Esophagus (tissue), 2 donors: ENCODE measurements around the gene STAP2. TPM values are rescaled to one million over a fixed set of nuclear protein-coding genes. Genes with fewer than 3 reads are reported as not detected.

Experiments used
- H3K27ac ChIP-seq, 2 donors: one replicate each; pipeline ENCODE4 v1.5.1; 2013; ENCODE audit warnings: low read depth in 2 of 2, mild to moderate bottlenecking in 2 of 2, inconsistent platforms in 1 of 2, low read length in 1 of 2, moderate library complexity in 1 of 2
- H3K27me3 ChIP-seq, 2 donors: one replicate each; pipeline ENCODE4 v1.6.1; 2013; ENCODE audit warnings: low read length in 2 of 2, control low read depth in 1 of 2, mild to moderate bottlenecking in 1 of 2; ENCODE audit not compliant: insufficient read depth in 2 of 2, control insufficient read depth in 1 of 2
- H3K36me3 ChIP-seq, 2 donors: one replicate each; pipeline ENCODE4 v1.6.1; 2013; ENCODE audit warnings: low read length in 1 of 2; ENCODE audit not compliant: control insufficient read depth in 2 of 2, insufficient read depth in 2 of 2
- H3K4me1 ChIP-seq, 2 donors: one replicate each; pipeline ENCODE4 v1.6.1; 2013; ENCODE audit warnings: low read length in 1 of 2; ENCODE audit not compliant: control insufficient read depth in 2 of 2, insufficient read depth in 2 of 2
- H3K4me3 ChIP-seq, 2 donors: one replicate each; pipeline ENCODE4 v1.5.1; 2013; ENCODE audit warnings: low read length in 2 of 2, mild to moderate bottlenecking in 2 of 2, low read depth in 1 of 2, moderate library complexity in 1 of 2
- H3K9me3 ChIP-seq, 2 donors: one replicate each; pipeline ENCODE4 v1.6.1; 2013; ENCODE audit warnings: mild to moderate bottlenecking in 2 of 2, low read depth in 1 of 2, low read length in 1 of 2, moderate library complexity in 1 of 2; ENCODE audit not compliant: control insufficient read depth in 2 of 2, insufficient read depth in 1 of 2
- WGBS, 2 donors: extraction: QIAGEN DNeasy Blood & Tissue Kit; methylation state at CpG; one replicate each; pipeline ENCODE4 v1.1.7; 2013; 5-methylcytosine and 5-hydroxymethylcytosine counted together
- polyA plus RNA-seq, 2 donors: library from polyadenylated mRNA; stranded (reverse); fragments of 200-250 nt; gene quantifications; one replicate each; pipeline ENCODE4 v1.2.3, GENCODE V29; 2013
- donor health status: healthy with polysubstance abuse.
- donor health status: Bipolar disorder and iron deficiency.

The STAP2 gene
- polyA plus RNA-seq: 100 to 1,000 TPM in 1 of 2 donors, 10 to 100 TPM in 1; 99.2 to 126 TPM

- WGBS, 2 donors: 30 to 34% methylated on average over 25 to 27 of the region's 27 CpGs
- Histone ChIP-seq H3K4me1 (peaks cover 0 to 3% of the 10 kb centered on the region in 2 donors), H3K4me3 (peak within 1 kb of the TSS; percentile 49 to 64), H3K36me3 (no peaks in the 10 kb centered on the region), H3K27ac (peak within 1 kb of the TSS; percentile 78 to 79), H3K27me3 (no peaks in the 10 kb centered on the region), H3K9me3 (no peaks in the 10 kb centered on the region)
Observed at GRCh38 chr19:4338441-4339355, at the start of gene STAP2. Gene STAP2, minus strand, starts transcription at chr19:4338827. Its CDS starts 74 bp downstream, at chr19:4338753.

DNA sequence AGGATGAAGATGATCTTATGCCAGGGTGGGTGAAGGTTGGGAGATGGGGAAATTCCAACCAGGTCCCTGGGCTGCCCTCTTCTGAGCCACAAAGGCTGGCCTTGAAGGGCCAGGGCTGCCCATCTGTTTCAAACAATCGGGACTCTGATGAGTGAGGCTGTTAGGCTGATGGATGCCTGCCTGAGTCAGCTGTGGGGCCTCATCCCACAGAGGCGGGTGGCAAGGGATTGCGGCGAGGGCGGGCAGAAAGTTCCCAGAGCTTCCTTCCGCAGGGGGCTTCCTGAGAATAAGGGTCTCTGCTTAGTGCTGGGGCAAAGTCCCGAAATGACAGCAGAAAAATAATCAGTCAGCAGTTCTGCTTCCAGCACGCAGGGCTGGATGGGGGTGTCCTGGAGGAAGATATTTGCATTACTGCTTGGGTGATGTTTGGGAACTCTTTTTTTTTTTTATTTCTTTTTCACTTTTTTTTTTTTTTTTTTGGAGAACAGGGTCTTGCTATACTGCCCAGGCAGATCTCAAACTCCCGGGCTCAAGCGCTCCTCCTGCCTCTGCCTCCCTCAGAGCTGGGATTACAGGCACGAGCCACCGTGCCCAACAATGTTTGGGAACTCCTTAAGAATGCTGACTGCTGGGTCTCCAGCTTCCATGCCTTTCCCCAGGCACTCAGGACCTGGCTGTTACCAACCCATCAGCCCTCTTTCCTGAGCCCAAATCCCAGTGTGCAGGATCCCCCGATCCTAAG, 47.6 kb upstream of the STAP2 start:
- Histone ChIP-seq H3K36me3 (peaks cover 0 to 34% of the 10 kb centered on the region in 2 donors), H3K4me3 (no peak overlapping the region), H3K27me3 (no peaks in the 10 kb centered on the region), H3K9me3 (no peaks in the 10 kb centered on the region), H3K27ac (no peak overlapping the region), H3K4me1 (peaks cover 20 to 25% of the 10 kb centered on the region in 2 donors)
- WGBS, 2 donors: 84 to 85% methylated on average over 13 of the region's 13 CpGs

- no peaks in the 10 kb centered on the region for H3K9me3 ChIP-seq
- H3K4me1 ChIP-seq: peaks cover 18 to 29% of the 10 kb centered on the region in 2 donors
- no peaks in the 10 kb centered on the region for H3K27me3 ChIP-seq
- H3K4me3 ChIP-seq: no peak overlapping the region
- peak overlapping the region in 1 of 2 donors; percentile 8 for H3K27ac ChIP-seq
- WGBS, 2 donors: 77 to 85% methylated on average over 15 of the region's 15 CpGs
- H3K36me3 ChIP-seq: peaks cover 0 to 34% of the 10 kb centered on the region in 2 donors
Observed at GRCh38 chr19:4385291-4386040, 46.8 kb upstream of the STAP2 start.

DNA sequence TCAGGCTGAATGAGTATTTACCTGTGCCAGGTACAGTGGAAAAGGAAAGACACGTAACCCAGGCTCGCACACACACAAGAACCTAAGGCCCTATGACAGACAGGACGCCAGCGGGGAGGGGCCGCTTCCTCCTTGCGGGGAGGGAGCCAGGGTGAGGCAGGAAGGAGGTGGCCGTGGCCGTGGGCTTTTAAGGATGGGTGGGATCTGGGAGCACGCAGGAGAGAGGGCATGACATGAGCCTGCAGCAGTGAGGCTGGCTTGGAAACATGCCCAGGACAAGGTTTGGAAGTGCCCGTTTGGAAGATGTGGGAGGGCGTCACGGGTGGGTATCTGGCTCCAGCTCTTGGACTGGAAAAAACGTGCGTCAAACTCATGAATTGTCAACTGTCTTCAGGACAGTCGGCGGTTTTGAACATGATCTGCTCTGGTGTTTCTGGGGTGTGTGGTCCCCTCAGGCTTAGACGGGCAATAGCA, 41.7 kb upstream of the STAP2 start:
- H3K9me3 ChIP-seq: no peaks in the 10 kb centered on the region
- peaks cover 0 to 24% of the 10 kb centered on the region in 2 donors for H3K36me3 ChIP-seq
- H3K27me3 ChIP-seq: no peaks in the 10 kb centered on the region
- peaks cover 24 to 46% of the 10 kb centered on the region in 2 donors for H3K4me1 ChIP-seq
- H3K27ac ChIP-seq: peak overlapping the region; percentile 95
- 16 to 44% methylated on average over 17 of the region's 17 CpGs for WGBS, 2 donors
- peak overlapping the region; percentile 13 to 27 for H3K4me3 ChIP-seq

DNA sequence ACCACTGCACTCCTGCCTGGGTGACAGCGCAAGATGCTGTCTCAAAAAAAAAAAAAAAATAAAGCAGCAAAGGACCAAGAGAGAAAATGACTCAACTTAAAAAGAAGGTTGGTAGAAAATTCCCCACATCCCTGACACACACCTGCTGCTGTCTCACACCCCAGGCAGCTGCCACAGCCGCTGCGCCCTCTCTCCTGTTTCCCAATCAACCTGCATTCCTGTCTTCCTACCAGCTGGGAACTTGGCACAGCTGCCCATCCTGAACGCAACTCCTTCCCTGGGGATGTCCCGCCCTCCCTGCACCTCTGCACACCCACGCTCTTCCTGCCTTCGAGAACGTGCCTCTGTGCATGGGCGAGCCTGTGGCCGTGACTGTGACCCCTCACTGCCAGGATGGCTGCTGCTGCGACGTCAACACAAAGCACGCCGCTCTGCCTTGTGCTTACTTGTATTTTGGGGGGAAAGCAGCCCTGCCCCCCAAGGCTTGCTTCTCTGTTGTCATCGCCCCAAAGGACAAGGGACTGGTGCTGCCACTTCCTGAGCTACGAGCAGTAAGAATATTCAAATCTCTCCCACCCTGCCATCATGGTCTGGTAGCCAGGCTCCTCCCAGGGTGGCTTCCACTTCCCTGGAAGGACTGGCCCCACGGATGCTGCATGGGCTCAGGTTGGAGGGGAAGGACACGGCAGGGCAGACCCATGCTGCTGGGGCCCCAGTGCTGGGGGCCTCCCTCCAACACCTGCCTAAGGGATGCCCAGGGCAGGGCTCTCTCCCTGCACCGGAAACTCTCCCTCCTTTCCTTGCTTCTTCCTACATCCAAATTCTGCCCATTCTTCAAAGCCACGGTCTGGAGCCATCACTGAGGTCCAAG, 41.0 kb upstream of the STAP2 start:
- Histone ChIP-seq H3K27ac (peak overlapping the region; percentile 95), H3K4me1 (peaks cover 31 to 52% of the 10 kb centered on the region in 2 donors), H3K9me3 (no peaks in the 10 kb centered on the region), H3K36me3 (peaks cover 0 to 20% of the 10 kb centered on the region in 2 donors), H3K27me3 (no peaks in the 10 kb centered on the region), H3K4me3 (peak overlapping the region; percentile 7 to 27)
- 27 to 34% methylated on average over 19 of the region's 20 CpGs for WGBS, 2 donors

GRCh38 chr19:4378886-4379285, 40.3 kb upstream of the STAP2 start:
- peak overlapping the region; percentile 95 for H3K27ac ChIP-seq
- H3K9me3 ChIP-seq: no peaks in the 10 kb centered on the region
- no peaks in the 10 kb centered on the region for H3K27me3 ChIP-seq
- peaks cover 37 to 57% of the 10 kb centered on the region in 2 donors for H3K4me1 ChIP-seq
- WGBS, 2 donors: 68 to 74% methylated on average over 11 of the region's 11 CpGs
- H3K36me3 ChIP-seq: peaks cover 0 to 14% of the 10 kb centered on the region in 2 donors
- peak overlapping the region; percentile 7 to 15 for H3K4me3 ChIP-seq

- no peaks in the 10 kb centered on the region for H3K27me3 ChIP-seq
- peak overlapping the region; percentile 20 to 35 for H3K4me3 ChIP-seq
- H3K4me1 ChIP-seq: peaks cover 38 to 70% of the 10 kb centered on the region in 2 donors
- H3K36me3 ChIP-seq: peaks cover 0 to 8% of the 10 kb centered on the region in 2 donors
- peak overlapping the region; percentile 95 to 97 for H3K27ac ChIP-seq
- no peaks in the 10 kb centered on the region for H3K9me3 ChIP-seq
- 56 to 57% methylated on average over 23 of the region's 23 CpGs for WGBS, 2 donors
Observed at GRCh38 chr19:4376991-4377781, 38.6 kb upstream of the STAP2 start.

DNA sequence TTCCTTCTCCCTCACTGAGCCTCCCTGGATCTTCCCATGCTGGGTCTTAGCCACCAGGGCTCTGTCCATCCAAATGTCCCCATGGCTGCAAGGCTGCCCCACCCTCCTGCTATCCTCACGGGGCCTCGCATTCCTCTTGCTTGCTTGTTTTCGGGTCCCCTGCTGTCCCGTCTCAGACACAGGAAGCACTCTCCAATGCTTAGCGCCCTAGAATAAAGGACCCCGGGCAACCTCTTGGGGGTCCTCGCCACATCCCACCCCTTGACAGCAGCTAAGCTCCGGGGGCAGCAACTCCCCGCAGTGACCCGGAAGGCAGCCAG, 38.0 kb upstream of the STAP2 start:
- 59 to 63% methylated on average over 10 of the region's 10 CpGs for WGBS, 2 donors
- Histone ChIP-seq H3K36me3 (peaks cover 0 to 11% of the 10 kb centered on the region in 2 donors), H3K27ac (peak overlapping the region; percentile 95 to 97), H3K4me1 (peaks cover 38 to 73% of the 10 kb centered on the region in 2 donors), H3K4me3 (peak overlapping the region in 1 of 2 donors; percentile 8), H3K27me3 (no peaks in the 10 kb centered on the region), H3K9me3 (no peaks in the 10 kb centered on the region)
